H1 (cell line): ENCODE results near the gene SCO2. TPM values are rescaled to one million over a fixed set of nuclear protein-coding genes. Genes with fewer than 3 reads are reported as not detected.

Experiments used
- CHD7 ChIP-seq: fragments of 300-600 bp; sonication (generic); IDR thresholded peaks from 2 replicates; pipeline ENCODE4 v1.7.1; 2012; ENCODE audit warnings: low read length, moderate library complexity, mild to moderate bottlenecking, inconsistent platforms; ENCODE audit not compliant: insufficient replicate concordance
- SIN3A ChIP-seq, 2 experiments: IDR thresholded peaks in 1 of 2; conservative IDR thresholded peaks in 1 of 2; 2 replicates each; pipeline ENCODE4 v1.6.1; 2011 to 2012; ENCODE audit warnings: low read length in 2 of 2, improper control_type of control experiment in 1 of 2, low read depth in 1 of 2, mild to moderate bottlenecking in 1 of 2
- TBP ChIP-seq: IDR thresholded peaks from 2 replicates; pipeline ENCODE4 v1.6.1; 2011; ENCODE audit warnings: low read depth, low read length, improper control_type of control experiment
- polyA plus RNA-seq, 7 experiments: library from polyadenylated mRNA; depleted of rRNA in 3 of 7; stranded (reverse) in 5 of 7; unstranded in 2 of 7; fragments of >200 nt in 5 of 7; fragments of 200-250 nt in 2 of 7; gene quantifications; 1 replicate in 5 of 7; 2 replicates in 1 of 7; 4 replicates in 1 of 7; pipeline versions ENCODE4 v1.2.1 to v1.2.3, GENCODE V29; 2011 to 2013; ENCODE audit warnings: missing spikeins in 2 of 7, mixed read lengths in 2 of 7
- total RNA-seq: library from RNA; stranded (reverse); fragmentation: NEBNext Ultra II Directional; extraction: Animal tissue kit (Norgen Biotek cat#: 25700); gene quantifications from 2 replicates; pipeline ENCODE4 v1.2.1, GENCODE V29; 2021

SCO2 gene
- total and polyA plus RNA-seq, 2 of the 8 experiments (the other 6 are each of a cell fraction or from before 2014, with no cell fraction given) = 2.0 TPM; not detected in 1

- TF ChIP-seq SIN3A (conservative IDR thresholded peaks at IDR 0.05 in 1 of 2, IDR thresholded peaks at IDR 0.05 in 1 of 2; ENCODE audit: low read depth in 1 of 2, low read length in 2 of 2) (no peak), CHD7 (no peak), TBP (no peak)
Measured at GRCh38 chr22:50547263-50547985, 22.0 kb upstream of the SCO2 start (continued).
